IPS-18a (cell line): Measurements from ENCODE around the gene SAMD11.

ENCODE experiments used
- H3K27ac ChIP-seq: one replicate; pipeline ENCODE4 v1.5.1; 2013; ENCODE audit warnings: low read length
- H3K27me3 ChIP-seq: one replicate; pipeline ENCODE4 v1.6.1; 2013; ENCODE audit warnings: mild to moderate bottlenecking, low read length; ENCODE audit not compliant: control insufficient read depth, insufficient read depth
- H3K36me3 ChIP-seq: one replicate; pipeline ENCODE4 v1.6.1; 2013; ENCODE audit warnings: low read depth, low read length; ENCODE audit not compliant: control insufficient read depth
- H3K4me1 ChIP-seq: one replicate; pipeline ENCODE4 v1.6.1; 2013; ENCODE audit warnings: low read depth, low read length; ENCODE audit not compliant: control insufficient read depth
- H3K4me3 ChIP-seq: one replicate; pipeline ENCODE4 v1.5.1; 2013; ENCODE audit warnings: low read length
- H3K9ac ChIP-seq: one replicate; pipeline ENCODE4 v1.6.1; 2013; ENCODE audit warnings: mild to moderate bottlenecking, low read length, moderate library complexity
- H3K9me3 ChIP-seq: one replicate; pipeline ENCODE4 v1.6.1; 2013; ENCODE audit warnings: low read depth, low read length; ENCODE audit not compliant: control insufficient read depth

The SAMD11 gene

DNA sequence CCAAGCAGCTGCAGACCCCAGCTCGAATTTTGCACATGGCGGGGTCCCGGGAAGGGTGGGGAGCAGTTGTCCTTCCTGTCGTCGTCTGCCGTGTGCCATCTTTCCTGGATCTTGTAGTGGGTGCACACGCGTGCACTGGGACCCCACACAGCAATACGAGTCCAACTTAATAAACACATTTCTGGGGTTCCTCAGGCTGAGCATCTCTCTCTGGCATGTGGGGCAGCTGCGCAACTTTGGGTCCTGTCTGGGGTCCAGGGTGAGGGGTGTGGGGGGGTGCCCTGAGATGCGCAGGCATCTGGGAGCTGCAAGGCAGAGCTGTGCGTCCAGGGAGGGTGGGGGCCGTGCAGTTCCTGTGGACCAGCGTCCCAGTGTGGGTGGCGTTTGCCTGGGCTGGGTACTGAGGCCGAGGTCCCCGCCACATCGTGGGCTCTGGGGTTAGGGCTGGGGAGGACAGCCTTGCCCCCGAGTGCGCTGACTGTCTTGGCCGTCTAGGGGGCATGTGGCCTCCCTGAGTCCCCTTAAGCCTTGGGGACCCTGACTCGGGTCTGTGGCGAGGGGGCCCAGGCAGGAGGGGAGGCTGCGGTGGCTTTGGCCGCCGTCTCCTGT, 41.9 kb downstream of the SAMD11 start:
- Histone ChIP-seq H3K4me3 (no peak overlapping the region), H3K9ac (no peak overlapping the region), H3K4me1 (no peaks in the 10 kb centered on the region), H3K27me3 (peaks cover 63% of the 10 kb centered on the region), H3K27ac (no peak overlapping the region), H3K36me3 (peaks cover 4% of the 10 kb centered on the region), H3K9me3 (no peaks in the 10 kb centered on the region)

DNA sequence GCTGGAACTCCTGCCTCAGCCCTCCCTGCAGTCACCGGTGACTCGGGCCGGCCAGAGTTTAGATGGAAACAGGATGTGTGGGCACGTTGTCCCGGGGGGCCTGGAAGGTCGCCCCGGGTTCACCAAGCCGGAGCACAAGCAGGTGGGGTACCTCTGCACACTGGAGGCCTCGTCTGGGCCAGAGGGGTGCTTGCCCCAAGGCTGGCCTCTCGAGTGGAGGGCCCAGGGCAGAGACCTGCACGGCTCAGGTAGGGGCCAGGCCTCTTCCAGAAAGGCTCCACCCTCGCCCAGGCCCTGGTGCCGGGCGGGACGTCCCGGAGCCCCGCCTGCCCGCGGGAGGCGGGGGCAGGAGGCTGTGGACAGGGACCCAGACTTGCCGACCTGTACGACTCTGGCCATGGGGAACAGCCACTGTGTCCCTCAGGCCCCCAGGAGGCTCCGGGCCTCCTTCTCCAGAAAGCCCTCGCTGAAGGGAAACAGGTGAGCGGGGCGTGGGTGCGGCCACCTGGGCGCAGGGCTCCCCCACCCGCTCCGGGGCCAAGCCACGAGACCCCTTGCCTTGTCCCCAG, 42.5 kb downstream of the SAMD11 start, which contains the start of gene PLEKHN1:
TSS of gene PLEKHN1 (plus strand) at position 348 of the 569 bp plus-strand sequence. CDS start at position 398, 50 bp downstream.
- H3K36me3 ChIP-seq: peaks cover 4% of the 10 kb centered on the region
- H3K4me1 ChIP-seq: no peaks in the 10 kb centered on the region
- no peaks in the 10 kb centered on the region for H3K9me3 ChIP-seq
- peak within 1 kb of the TSS; percentile 53 for H3K4me3 ChIP-seq
- H3K27me3 ChIP-seq: peaks cover 67% of the 10 kb centered on the region
- no peak within 1 kb of the TSS for H3K27ac ChIP-seq
- H3K9ac ChIP-seq: no peak within 1 kb of the TSS

DNA sequence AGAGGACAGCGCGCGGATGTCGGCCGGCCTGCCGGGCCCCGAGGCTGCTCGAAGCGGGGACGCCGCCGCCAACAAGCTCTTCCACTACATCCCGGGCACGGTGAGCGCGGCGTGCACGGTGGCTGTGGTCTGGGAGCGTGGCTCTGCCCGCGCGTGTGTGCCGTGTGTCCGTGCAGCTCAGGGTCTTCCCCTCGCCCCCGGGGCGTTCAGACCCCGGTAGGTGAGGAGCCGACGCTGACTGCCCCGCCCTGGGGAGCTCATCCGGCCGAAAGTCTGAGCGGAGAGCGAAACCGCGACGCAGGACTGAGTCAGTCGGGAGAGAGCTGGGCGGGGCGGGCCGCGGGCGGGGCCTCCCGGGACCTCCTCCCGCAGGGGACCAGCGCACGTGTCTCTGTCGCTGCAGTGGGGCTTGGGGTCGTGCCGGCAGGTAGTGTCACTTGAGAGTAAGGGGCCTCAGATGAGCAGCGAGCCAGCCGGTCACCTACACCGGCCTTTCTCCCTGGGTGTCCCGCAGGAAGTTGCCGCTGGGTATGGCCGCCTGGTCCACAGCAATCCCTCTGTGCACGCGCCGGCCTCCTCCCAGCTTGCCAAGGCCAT, 43.1 kb downstream of the SAMD11 start:
- no peak overlapping the region for H3K9ac ChIP-seq
- no peaks in the 10 kb centered on the region for H3K9me3 ChIP-seq
- H3K36me3 ChIP-seq: peaks cover 4% of the 10 kb centered on the region
- no peaks in the 10 kb centered on the region for H3K4me1 ChIP-seq
- peak overlapping the region; percentile 53 for H3K4me3 ChIP-seq
- no peak overlapping the region for H3K27ac ChIP-seq
- peaks cover 67% of the 10 kb centered on the region for H3K27me3 ChIP-seq

DNA sequence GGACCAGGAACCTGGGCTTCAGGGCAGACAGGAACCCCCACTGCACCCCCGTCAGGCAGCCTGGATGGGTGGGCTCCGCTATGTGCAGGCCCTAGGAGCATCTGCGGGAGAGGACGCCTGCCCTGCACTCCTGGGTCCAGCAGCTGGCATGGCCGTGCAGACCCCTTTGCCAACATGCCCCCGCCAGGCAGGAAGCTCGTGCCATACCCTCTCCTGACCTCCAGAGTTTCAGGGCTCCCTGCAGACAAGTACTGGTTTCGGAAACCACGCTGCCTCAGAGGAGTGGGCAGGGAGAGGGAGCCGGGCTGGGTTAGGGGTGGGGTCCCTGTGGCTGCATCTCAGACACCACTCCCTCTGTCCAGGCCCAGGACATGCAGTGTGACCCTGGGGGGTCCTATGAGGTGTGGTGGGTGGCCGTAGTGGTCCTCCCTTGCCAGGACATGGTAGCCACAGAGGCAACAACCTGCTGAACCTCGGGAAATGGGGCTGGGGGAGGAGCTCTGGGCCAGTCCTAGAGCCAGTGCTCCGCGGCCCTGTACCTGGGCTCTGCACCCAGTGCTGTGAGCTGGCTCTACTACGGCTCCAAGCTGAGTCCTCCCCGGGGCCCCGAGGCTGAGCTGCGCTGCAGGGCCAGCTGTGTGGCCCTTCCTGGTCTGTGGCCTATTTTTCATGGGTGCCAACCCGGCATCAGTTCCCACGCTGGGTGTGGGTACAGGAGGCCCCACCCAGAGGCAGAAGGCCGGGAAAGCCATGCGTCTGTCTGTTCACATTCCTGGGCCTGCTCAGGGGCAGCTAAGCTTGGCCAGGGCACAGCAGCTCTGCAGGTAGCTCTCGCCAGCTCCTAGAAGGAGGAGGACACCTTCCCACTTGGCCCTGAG, 44.0 kb downstream of the SAMD11 start:
- Histone ChIP-seq H3K4me3 (no peak overlapping the region), H3K27ac (no peak overlapping the region), H3K9me3 (no peaks in the 10 kb centered on the region), H3K27me3 (peaks cover 73% of the 10 kb centered on the region), H3K36me3 (no peaks in the 10 kb centered on the region), H3K9ac (no peak overlapping the region), H3K4me1 (no peaks in the 10 kb centered on the region)

DNA sequence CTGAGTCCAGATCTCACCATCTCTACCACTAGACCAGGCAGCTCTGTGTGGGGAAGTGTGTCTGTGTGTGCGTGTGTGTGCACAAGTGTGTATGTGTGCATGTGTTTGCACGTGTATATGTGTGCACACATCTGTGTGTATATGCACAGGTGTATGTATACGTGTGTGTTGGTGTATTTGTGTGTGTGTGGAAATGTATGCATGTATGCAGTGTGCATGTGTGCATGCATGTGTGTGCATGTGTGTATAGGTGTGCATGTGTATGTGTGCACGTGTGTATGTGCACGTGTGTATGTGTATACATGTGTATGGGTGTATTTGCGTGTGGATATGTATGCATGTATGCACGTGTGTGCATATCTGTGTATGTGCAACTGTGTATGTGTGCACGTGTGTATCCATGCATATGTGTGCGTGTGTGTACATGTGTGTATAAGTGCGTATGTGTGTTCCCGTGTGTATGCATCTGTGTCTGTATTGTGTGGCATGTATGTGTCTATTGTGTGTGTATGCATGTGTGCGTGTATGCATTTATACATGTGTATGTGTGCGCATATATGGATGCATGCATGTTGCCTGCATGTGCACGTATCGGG, 45.6 kb downstream of the SAMD11 start:
- H3K9ac ChIP-seq: no peak overlapping the region
- H3K4me1 ChIP-seq: no peaks in the 10 kb centered on the region
- peaks cover 88% of the 10 kb centered on the region for H3K27me3 ChIP-seq
- no peaks in the 10 kb centered on the region for H3K9me3 ChIP-seq
- no peaks in the 10 kb centered on the region for H3K36me3 ChIP-seq
- no peak overlapping the region for H3K4me3 ChIP-seq
- H3K27ac ChIP-seq: no peak overlapping the region

DNA sequence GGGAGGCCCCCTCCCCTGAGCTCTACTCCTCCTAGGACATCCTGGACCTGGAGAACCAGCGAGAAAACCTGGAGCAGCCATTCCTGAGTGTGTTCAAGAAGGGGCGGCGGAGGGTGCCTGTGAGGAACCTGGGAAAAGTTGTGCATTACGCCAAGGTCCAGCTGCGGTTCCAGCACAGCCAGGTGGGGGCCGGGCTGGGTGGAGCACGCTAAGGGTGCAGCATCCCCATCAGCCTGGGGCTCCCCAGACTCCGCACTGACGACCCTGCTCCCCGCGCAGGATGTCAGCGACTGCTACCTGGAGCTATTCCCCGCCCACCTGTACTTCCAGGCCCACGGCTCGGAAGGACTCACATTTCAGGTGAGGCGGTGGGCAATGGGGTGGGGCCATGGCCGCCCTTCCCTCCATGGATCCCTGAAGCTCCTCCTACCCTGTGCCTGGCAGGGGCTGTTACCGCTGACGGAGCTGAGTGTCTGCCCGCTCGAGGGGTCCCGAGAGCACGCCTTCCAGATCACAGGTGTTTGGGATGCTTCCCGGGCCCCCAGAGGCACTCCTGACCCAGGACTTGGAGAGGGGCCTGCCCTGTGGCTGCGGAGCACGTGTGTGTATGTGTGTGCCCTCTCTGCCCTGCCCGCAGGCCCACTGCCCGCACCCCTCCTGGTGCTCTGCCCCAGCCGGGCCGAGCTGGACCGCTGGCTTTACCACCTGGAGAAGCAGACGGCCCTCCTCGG, 46.7 kb downstream of the SAMD11 start:
- no peaks in the 10 kb centered on the region for H3K36me3 ChIP-seq
- no peak overlapping the region for H3K27ac ChIP-seq
- H3K9me3 ChIP-seq: no peaks in the 10 kb centered on the region
- no peaks in the 10 kb centered on the region for H3K4me1 ChIP-seq
- H3K4me3 ChIP-seq: no peak overlapping the region
- no peak overlapping the region for H3K9ac ChIP-seq
- H3K27me3 ChIP-seq: peaks cover 96% of the 10 kb centered on the region

DNA sequence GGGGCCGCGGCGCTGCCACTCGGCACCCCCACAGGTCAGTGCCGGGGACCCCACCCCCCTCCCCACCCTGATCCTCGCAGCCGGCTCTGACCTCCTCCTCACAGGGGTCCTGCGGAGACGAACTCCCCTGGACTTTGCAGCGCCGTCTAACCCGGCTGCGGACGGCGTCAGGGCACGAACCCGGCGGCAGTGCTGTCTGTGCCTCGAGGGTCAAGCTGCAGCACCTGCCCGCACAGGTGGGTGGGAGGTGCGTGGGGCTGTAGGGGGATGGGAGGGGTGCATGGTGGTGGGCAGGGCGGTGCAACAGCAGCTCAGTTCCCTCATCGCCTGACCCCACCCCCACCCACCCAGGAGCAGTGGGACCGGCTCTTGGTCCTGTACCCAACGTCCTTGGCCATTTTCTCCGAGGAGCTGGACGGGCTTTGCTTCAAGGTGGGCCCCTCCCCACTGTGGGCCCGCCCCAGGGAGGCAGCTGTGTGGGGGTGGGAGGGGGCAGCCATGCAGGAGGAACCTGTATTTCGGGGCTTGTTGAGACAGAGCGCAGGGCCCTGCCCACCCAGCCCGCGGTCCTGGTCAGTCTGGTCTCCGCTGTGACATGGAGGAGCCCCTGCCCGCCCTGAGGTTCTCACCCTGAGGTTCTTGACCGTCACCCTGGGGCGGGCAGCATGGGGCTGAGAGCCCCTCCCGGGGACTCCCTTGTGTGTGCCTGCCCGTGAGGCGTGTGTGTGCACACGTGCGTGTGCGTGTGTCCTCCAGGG, 47.4 kb downstream of the SAMD11 start:
- H3K36me3 ChIP-seq: no peaks in the 10 kb centered on the region
- H3K4me3 ChIP-seq: no peak overlapping the region
- peaks cover 94% of the 10 kb centered on the region for H3K27me3 ChIP-seq
- no peaks in the 10 kb centered on the region for H3K4me1 ChIP-seq
- no peaks in the 10 kb centered on the region for H3K9me3 ChIP-seq
- no peak overlapping the region for H3K27ac ChIP-seq
- H3K9ac ChIP-seq: no peak overlapping the region

DNA sequence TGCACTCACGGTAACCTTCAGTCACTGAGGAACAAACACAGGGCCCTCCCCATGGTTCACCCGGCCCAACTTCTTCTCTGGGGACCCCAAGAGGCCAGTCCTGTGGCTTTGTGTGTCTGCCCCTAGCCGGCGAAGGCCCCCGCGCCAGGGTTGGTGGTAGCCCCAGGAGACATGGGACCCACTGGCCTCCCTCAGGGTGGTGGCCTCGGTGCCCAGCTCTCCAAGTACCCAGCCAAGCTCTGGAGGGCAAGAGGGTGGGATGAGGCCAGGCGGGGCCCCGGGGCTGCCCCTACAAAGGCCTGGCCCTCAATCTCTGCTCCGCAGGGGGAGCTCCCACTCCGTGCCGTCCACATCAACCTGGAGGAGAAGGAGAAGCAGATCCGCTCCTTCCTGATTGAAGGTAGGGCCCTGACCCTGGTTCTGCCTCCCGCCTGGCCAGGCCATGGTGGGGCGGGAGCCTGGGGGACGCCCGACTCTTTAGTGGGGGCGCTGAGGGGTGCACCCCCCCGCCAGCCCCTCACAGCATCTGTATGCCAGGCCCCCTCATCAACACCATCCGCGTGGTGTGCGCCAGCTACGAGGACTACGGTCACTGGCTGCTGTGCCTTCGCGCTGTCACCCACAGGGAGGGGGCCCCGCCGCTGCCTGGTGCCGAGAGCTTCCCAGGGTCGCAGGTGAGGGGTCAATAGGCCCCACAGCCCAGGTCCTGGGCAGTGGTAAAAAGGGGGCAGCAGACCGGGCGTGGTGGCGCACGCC, 48.2 kb downstream of the SAMD11 start:
- no peak overlapping the region for H3K9ac ChIP-seq
- H3K4me3 ChIP-seq: no peak overlapping the region
- no peaks in the 10 kb centered on the region for H3K4me1 ChIP-seq
- H3K36me3 ChIP-seq: no peaks in the 10 kb centered on the region
- H3K27ac ChIP-seq: no peak overlapping the region
- peaks cover 86% of the 10 kb centered on the region for H3K27me3 ChIP-seq
- H3K9me3 ChIP-seq: no peaks in the 10 kb centered on the region

DNA sequence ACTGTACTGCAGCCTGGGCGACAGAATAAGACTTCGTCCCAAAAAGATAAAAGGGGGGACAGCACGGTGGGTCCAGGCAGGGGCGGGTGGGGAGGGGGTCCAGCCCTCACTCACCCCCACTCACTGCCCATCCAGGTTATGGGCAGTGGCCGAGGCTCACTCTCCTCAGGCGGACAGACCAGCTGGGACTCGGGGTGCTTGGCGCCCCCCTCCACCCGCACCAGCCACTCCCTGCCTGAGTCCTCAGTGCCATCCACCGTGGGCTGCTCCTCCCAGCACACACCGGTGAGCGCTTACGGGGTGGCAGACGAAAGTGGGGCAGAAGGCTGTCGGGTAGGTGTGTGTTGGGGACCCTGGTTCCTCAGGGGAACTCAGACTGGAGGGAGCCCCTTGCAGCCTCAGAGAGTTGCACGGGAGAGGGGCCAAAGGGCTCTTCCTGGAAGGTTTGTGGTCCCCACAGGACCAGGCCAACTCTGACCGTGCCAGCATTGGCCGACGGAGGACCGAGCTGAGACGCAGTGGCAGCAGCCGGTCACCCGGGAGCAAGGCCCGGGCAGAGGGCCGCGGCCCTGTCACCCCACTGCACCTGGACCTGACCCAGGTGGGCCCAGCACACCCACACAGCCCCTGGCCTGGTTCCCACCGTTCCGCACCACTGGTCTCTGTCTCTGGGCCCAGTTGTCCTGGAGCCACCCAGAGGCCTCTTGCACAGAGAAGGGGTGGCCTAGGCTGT, 49.2 kb downstream of the SAMD11 start:
- Histone ChIP-seq H3K4me3 (no peak overlapping the region), H3K27me3 (peaks cover 77% of the 10 kb centered on the region), H3K9me3 (no peaks in the 10 kb centered on the region), H3K4me1 (no peaks in the 10 kb centered on the region), H3K27ac (no peak overlapping the region), H3K9ac (no peak overlapping the region), H3K36me3 (no peaks in the 10 kb centered on the region)
